Medulla oblongata (tissue), 1 donor: ENCODE measurements around the gene STYK1.
A peak's percentile ranks its signal among the peaks of the same experiment; 100 is the strongest.
"Not testable (repeated sequence)": the region's sequence is repeated elsewhere in the genome, so short reads cannot be mapped to it uniquely, and the experiment has no call there.

ENCODE experiments used
- DNase-seq: peaks from one replicate; pipeline ENCODE4 v3.0.0-alpha.2; 2015; ENCODE audit errors: extremely low spot score

STYK1 gene

GRCh38 chr12:10620078-10620779, 53.6 kb downstream of the STYK1 start:
- no peak for DNase-seq

GRCh38 chr12:10618338-10618987, 55.4 kb downstream of the STYK1 start:
- DNase-seq: no peak

- DNase-seq: no peak
Measured at GRCh38 chr12:10617863-10618262, 56.0 kb downstream of the STYK1 start.

GRCh38 chr12:10615532-10615931, 58.3 kb downstream of the STYK1 start:
- no peak for DNase-seq

GRCh38 chr12:10614056-10614370, 59.8 kb downstream of the STYK1 start:
- DNase-seq: no peak

- peak; percentile 95 for DNase-seq
Measured at GRCh38 chr12:10613349-10614055, 60.4 kb downstream of the STYK1 start, which contains the start of gene MAGOHB. Gene MAGOHB, minus strand, starts transcription at chr12:10613609. Its CDS starts 77 bp downstream, at chr12:10613532.

- DNase-seq: no peak
Measured at GRCh38 chr12:10612984-10613348, 60.9 kb downstream of the STYK1 start.

- no peak for DNase-seq
Measured at GRCh38 chr12:10612110-10612509, 61.7 kb downstream of the STYK1 start.

- DNase-seq: not testable (repeated sequence)
Measured at GRCh38 chr12:10611258-10611657, 62.6 kb downstream of the STYK1 start.

GRCh38 chr12:10610188-10610587, 63.7 kb downstream of the STYK1 start:
- DNase-seq: no peak

- no peak for DNase-seq
Measured at GRCh38 chr12:10607885-10608458, 65.9 kb downstream of the STYK1 start.

GRCh38 chr12:10601860-10602259, 72.0 kb downstream of the STYK1 start:
- DNase-seq: no peak

GRCh38 chr12:10600988-10601387, 72.9 kb downstream of the STYK1 start:
- no peak for DNase-seq

GRCh38 chr12:10595881-10596280, 78.0 kb downstream of the STYK1 start:
- DNase-seq: no peak

GRCh38 chr12:10590966-10591365, 82.9 kb downstream of the STYK1 start:
- DNase-seq: no peak

GRCh38 chr12:10584415-10584814, 89.4 kb downstream of the STYK1 start:
- DNase-seq: no peak

GRCh38 chr12:10582704-10583103, 91.1 kb downstream of the STYK1 start:
- DNase-seq: no peak

- not testable (repeated sequence) for DNase-seq
Measured at GRCh38 chr12:10582133-10582532, 91.7 kb downstream of the STYK1 start.

GRCh38 chr12:10574307-10574706, 99.5 kb downstream of the STYK1 start:
- DNase-seq: no peak

GRCh38 chr12:10572021-10572490, 101.8 kb downstream of the STYK1 start:
- DNase-seq: not testable (repeated sequence)

- no peak for DNase-seq
Measured at GRCh38 chr12:10571141-10571540, 102.7 kb downstream of the STYK1 start.
